ENCODE data around the gene UCN. TPM values are rescaled to one million over a fixed set of nuclear protein-coding genes. Genes with fewer than 3 reads are reported as not detected.
"Not testable (repeated sequence)": the region's sequence is repeated elsewhere in the genome, so short reads cannot be mapped to it uniquely, and the experiment has no call there.

UCN gene
- polyA plus RNA-seq, 10 donors, result 0.44 to 2.1 (median 1.2) TPM

GRCh38 chr2:27284996-27285395 is 23.2 kb downstream of the UCN start:
- no peak for DNase-seq

GRCh38 chr2:27282892-27283291 is 25.4 kb downstream of the UCN start:
- DNase-seq, result no peak

GRCh38 chr2:27281855-27282559 is 26.2 kb downstream of the UCN start, which contains the start of gene TRIM54:
Gene TRIM54, plus strand, starts transcription at chr2:27282429. Its CDS starts 303 bp downstream, at chr2:27282732.
- peak; percentile 30 to 67 (median 40) for DNase-seq

GRCh38 chr2:27281442-27281841 is 26.8 kb downstream of the UCN start:
- no peak for DNase-seq

GRCh38 chr2:27280826-27281225 is 27.4 kb downstream of the UCN start:
- no peak for DNase-seq

GRCh38 chr2:27278010-27278409 is 30.2 kb downstream of the UCN start:
- DNase-seq, result no peak

GRCh38 chr2:27275211-27276150 is 32.8 kb downstream of the UCN start, which contains the start of gene DNAJC5G:
Gene DNAJC5G, plus strand, starts transcription at chr2:27275433. Its CDS starts 1,296 bp downstream, at chr2:27276729.
- DNase-seq, result no peak

GRCh38 chr2:27272537-27273522 is 35.4 kb downstream of the UCN start:
- DNase-seq, result not testable (repeated sequence)

GRCh38 chr2:27271631-27272340 is 36.5 kb downstream of the UCN start:
- DNase-seq, result no peak

GRCh38 chr2:27270670-27271069 is 37.6 kb downstream of the UCN start:
- DNase-seq, result no peak

GRCh38 chr2:27270131-27270530 is 38.1 kb downstream of the UCN start:
- DNase-seq, result no peak

GRCh38 chr2:27268296-27268695 is 39.9 kb downstream of the UCN start:
- not testable (repeated sequence) for DNase-seq

GRCh38 chr2:27265536-27265870 is 42.7 kb downstream of the UCN start:
- no peak for DNase-seq

- peak; percentile 51 to 61 (median 53) for DNase-seq
Measured at GRCh38 chr2:27264753-27265535, 43.3 kb downstream of the UCN start.

GRCh38 chr2:27264253-27264752 is 43.9 kb downstream of the UCN start:
- no peak for DNase-seq

GRCh38 chr2:27263287-27264252 is 44.7 kb downstream of the UCN start:
- no peak for DNase-seq

- peak in 2 of 3 donors; percentile 50 to 61 for DNase-seq
Measured at GRCh38 chr2:27262379-27263286, 45.6 kb downstream of the UCN start, which contains the start of gene SLC30A3. Gene SLC30A3, minus strand, starts transcription at chr2:27263047. Its CDS starts 141 bp downstream, at chr2:27262906.
